Esophagus muscularis mucosa (tissue), 4 donors: ENCODE data around the gene PKHD1. TPM values are rescaled to one million over a fixed set of nuclear protein-coding genes. Genes with fewer than 3 reads are reported as not detected.

Experiments
- DNase-seq: peaks from one replicate; pipeline ENCODE4 v3.0.0-alpha.2; 2017; ENCODE audit errors: extremely low spot score
- H3K27ac ChIP-seq, 4 donors: fragments of 200-600 bp; sonication (generic); replicated peaks in 1 of 4; 1 replicate in 3 of 4; 2 replicates in 1 of 4; pipeline ENCODE4 v1.5.1; 2016 to 2019; ENCODE audit warnings: mild to moderate bottlenecking in 1 of 4
- H3K27me3 ChIP-seq, 4 donors: fragments of 200-600 bp; sonication (generic); one replicate each; pipeline versions ENCODE4 v1.5.1 to v1.6.0; 2016 to 2019
- H3K36me3 ChIP-seq, 4 donors: fragments of 200-600 bp; sonication (generic); one replicate each; pipeline ENCODE4 v1.5.1; 2016 to 2019
- H3K4me1 ChIP-seq, 4 donors: fragments of 200-600 bp; sonication (generic); one replicate each; pipeline ENCODE4 v1.5.1; 2016 to 2019
- H3K4me3 ChIP-seq, 4 donors: fragments of 200-600 bp; sonication (generic); 1 replicate in 2 of 4; 2 replicates in 2 of 4; pipeline ENCODE4 v1.5.1; 2016 to 2019; ENCODE audit warnings: mild to moderate bottlenecking in 4 of 4, moderate library complexity in 1 of 4
- H3K9me3 ChIP-seq, 4 donors: fragments of 200-600 bp; sonication (generic); 1 replicate in 3 of 4; 2 replicates in 1 of 4; pipeline ENCODE4 v1.5.1; 2016 to 2019
- EP300 ChIP-seq: sonication (generic); formaldehyde crosslinking; IDR thresholded peaks from one replicate; pipeline ENCODE4 v1.6.1; 2017; ENCODE audit warnings: antibody characterized with exemption
- POLR2A ChIP-seq: fragments of 450-650 bp; IDR thresholded peaks from one replicate; pipeline ENCODE4 v1.6.1; 2017; ENCODE audit warnings: antibody characterized with exemption, moderate library complexity, mild to moderate bottlenecking, low read depth
- POLR2AphosphoS5 ChIP-seq, 2 donors: sonication (generic); formaldehyde crosslinking; IDR thresholded peaks; one replicate each; pipeline ENCODE4 v1.6.1; 2017; ENCODE audit warnings: antibody characterized with exemption in 2 of 2
- WGBS: methylation state at CpG from one replicate; pipeline ENCODE4 v1.1.5; 2018; 5-methylcytosine and 5-hydroxymethylcytosine counted together
- intact Hi-C: fragments of 100-400 bp; cut with DNase I; formaldehyde crosslinking; loops from one replicate; pipeline ENCODE4 v1.15.1; 2023
- total RNA-seq, 4 donors: library from RNA; depleted of rRNA; stranded (reverse); fragments of >200 nt; gene quantifications; one replicate each; pipeline versions ENCODE4 v1.1.0 to v1.2.1, GENCODE V29; 2016
- TF ChIP-seq, protein P1 (sequence below), 3 experiments: fragments of 200-600 bp in 2 of 3; fragments of 450-650 bp in 1 of 3; sonication (generic) in 2 of 3; IDR thresholded peaks; one replicate each; pipeline ENCODE4 v1.5.1; 2017 to 2019; ENCODE audit warnings: antibody characterized with exemption in 3 of 3, mild to moderate bottlenecking in 2 of 3, moderate library complexity in 1 of 3

Gene PKHD1
- total RNA-seq, 4 donors from 2014 or later = under 0.01 TPM; not detected in 3

DNA sequence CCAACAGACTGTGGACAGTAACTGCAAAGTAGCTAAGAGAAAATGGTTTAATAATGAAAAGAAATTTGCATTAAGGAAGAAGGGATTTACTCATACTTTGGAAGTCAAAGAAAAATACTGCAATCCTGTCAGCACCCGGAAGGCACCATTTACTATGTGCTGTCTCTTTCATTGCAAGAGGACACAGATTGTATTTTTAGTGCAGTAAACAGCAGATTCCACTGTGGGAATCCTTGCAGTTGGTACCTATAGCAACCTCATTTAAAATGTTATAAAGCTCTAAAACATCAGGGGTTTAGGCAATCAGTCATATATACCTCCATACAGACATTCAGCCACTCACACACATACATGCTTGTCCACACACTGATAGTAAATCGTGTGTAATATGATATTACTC lies 346.8 kb downstream of the PKHD1 start:
- no peak overlapping the region for H3K4me3 ChIP-seq
- H3K36me3 ChIP-seq = no peaks in the 10 kb centered on the region
- H3K9me3 ChIP-seq = no peaks in the 10 kb centered on the region
- intact Hi-C loops = no loop called here
- WGBS = 68% methylated on average over 2 of the region's 2 CpGs
- no peak for TF ChIP-seq EP300
- TF ChIP-seq, protein P1, sequence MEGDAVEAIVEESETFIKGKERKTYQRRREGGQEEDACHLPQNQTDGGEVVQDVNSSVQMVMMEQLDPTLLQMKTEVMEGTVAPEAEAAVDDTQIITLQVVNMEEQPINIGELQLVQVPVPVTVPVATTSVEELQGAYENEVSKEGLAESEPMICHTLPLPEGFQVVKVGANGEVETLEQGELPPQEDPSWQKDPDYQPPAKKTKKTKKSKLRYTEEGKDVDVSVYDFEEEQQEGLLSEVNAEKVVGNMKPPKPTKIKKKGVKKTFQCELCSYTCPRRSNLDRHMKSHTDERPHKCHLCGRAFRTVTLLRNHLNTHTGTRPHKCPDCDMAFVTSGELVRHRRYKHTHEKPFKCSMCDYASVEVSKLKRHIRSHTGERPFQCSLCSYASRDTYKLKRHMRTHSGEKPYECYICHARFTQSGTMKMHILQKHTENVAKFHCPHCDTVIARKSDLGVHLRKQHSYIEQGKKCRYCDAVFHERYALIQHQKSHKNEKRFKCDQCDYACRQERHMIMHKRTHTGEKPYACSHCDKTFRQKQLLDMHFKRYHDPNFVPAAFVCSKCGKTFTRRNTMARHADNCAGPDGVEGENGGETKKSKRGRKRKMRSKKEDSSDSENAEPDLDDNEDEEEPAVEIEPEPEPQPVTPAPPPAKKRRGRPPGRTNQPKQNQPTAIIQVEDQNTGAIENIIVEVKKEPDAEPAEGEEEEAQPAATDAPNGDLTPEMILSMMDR (IDR thresholded peaks at IDR 0.05) = no peak
- no peak for DNase-seq
- no peaks in the 10 kb centered on the region for H3K4me1 ChIP-seq
- H3K27me3 ChIP-seq = no peaks in the 10 kb centered on the region
- no peak overlapping the region for H3K27ac ChIP-seq

DNA sequence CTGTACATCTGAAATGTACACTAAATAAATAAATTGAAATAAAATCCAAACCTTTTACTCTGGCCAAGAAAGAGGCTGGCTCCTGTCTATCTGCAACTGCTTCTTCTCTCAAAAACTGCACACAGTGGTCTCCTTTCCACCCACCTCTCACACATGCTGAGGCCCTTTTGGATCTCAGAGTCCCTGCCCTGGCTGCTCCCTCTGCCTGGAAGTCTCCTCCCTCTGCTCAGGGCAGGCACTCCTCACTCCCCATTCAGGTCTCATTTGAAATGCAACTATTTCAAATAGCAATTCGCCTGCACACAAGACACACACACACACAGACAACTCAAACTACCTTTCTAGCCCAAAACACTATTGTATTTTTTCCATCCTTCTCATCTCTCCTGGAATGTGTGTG lies 348.8 kb downstream of the PKHD1 start:
- intact Hi-C loops = no loop called here
- TF ChIP-seq EP300 (no peak), POLR2A (no peak)
- TF ChIP-seq, protein P1 (IDR thresholded peaks at IDR 0.05) = no peak
- no peak overlapping the region for H3K4me3 ChIP-seq
- WGBS = 79% methylated on average over 1 of the region's 1 CpG
- no peaks in the 10 kb centered on the region for H3K36me3 ChIP-seq
- no peaks in the 10 kb centered on the region for H3K4me1 ChIP-seq
- no peaks in the 10 kb centered on the region for H3K27me3 ChIP-seq
- DNase-seq = no peak
- no peak overlapping the region for H3K27ac ChIP-seq
- no peaks in the 10 kb centered on the region for H3K9me3 ChIP-seq

DNA sequence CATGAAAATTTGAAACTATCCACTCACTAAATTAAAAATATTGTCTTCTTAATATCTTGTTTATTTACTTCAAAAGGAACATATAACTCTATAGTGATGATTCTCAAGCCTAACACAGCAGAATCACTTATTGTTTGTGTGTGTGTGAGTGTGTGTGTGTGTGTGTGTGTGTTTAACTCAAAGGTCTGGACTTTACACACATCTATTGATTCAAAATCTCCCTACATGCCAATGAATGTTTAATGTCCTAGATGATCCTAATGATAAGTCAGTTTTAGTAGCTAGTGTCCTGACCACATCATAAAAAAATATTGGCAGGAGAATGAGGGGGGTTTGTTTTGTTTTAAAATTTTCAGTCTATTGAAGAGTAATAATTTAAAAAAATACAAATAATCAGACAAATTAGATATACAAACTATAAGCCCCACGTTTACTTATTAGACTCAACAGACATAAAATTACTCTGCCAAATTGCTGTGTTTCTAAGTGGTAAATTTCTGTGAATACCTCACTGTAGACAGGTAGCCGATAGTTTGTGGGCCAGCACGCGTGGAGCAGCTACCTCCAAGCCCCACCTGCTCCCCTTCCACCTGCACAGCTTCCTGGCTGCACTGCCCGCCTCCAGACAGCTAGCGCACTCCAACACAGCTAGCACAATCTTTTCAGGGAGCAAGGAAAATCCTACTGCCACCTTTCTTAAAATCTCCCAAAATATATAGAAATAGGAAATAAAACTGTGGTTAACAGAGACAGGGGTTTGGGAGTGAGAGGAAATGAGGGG lies 349.6 kb downstream of the PKHD1 start:
- Histone ChIP-seq H3K9me3 (no peaks in the 10 kb centered on the region), H3K36me3 (no peaks in the 10 kb centered on the region), H3K4me1 (no peaks in the 10 kb centered on the region), H3K27ac (no peak overlapping the region), H3K4me3 (no peak overlapping the region), H3K27me3 (no peaks in the 10 kb centered on the region)
- 84% methylated on average over 6 of the region's 6 CpGs for WGBS
- no peak for DNase-seq
- TF ChIP-seq, protein P1 (IDR thresholded peaks at IDR 0.05) = no peak
- TF ChIP-seq POLR2A (no peak), EP300 (no peak), POLR2AphosphoS5 (IDR thresholded peaks at IDR 0.05) (no peak)
- intact Hi-C loops = no loop called here

DNA sequence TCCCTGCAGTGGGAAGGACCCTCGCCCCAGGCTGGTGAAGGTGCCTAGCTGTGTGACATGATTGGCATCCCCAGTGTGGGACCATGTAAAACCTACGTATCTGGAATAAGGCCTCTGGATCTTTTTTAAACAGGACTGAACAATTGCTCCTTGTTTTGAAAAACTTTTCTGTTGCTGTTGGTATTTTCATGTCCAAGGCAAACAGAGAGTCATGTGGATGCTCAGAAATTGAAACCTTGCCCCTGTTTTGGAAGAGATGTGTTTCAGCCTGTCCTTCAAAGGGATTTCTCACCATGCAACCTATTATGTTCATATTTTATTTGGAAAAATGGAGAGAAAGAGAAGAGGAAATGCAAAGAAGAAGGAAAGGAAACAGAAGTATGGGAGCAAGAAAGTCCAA lies 362.3 kb downstream of the PKHD1 start:
- 73% methylated on average over 2 of the region's 2 CpGs for WGBS
- no peak for DNase-seq
- H3K27ac ChIP-seq = no peak overlapping the region
- no peaks in the 10 kb centered on the region for H3K4me1 ChIP-seq
- intact Hi-C loops = no loop called here
- TF ChIP-seq, protein P1 (IDR thresholded peaks at IDR 0.05) = no peak
- TF ChIP-seq POLR2AphosphoS5 (IDR thresholded peaks at IDR 0.05) (no peak), POLR2A (no peak), EP300 (no peak)
- no peak overlapping the region for H3K4me3 ChIP-seq
- no peaks in the 10 kb centered on the region for H3K36me3 ChIP-seq
- no peaks in the 10 kb centered on the region for H3K27me3 ChIP-seq
- H3K9me3 ChIP-seq = no peaks in the 10 kb centered on the region

DNA sequence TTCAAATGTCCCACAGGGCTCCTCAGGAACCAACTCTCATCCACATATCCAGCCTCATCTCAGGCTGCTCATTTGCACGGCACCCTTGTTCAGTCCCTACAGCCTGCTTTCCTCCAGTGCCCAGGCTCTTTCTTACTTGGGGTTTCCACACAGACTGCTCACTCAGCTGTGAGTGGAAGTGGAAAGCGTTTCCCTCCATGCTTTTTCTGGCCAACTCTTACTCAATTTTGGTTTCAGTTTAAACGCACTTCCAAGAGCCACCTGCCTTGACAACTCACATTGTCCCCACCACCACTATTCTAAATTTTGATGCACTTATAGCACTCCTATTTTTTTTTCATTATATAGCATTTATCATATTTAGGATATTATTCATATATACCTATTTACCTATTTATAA lies 367.1 kb downstream of the PKHD1 start:
- Histone ChIP-seq H3K4me3 (no peak overlapping the region), H3K4me1 (no peaks in the 10 kb centered on the region), H3K27me3 (no peaks in the 10 kb centered on the region), H3K27ac (no peak overlapping the region), H3K9me3 (no peaks in the 10 kb centered on the region), H3K36me3 (no peaks in the 10 kb centered on the region)
- WGBS = 89% methylated on average over 3 of the region's 3 CpGs
- no peak for DNase-seq
- intact Hi-C loops = no loop called here
- no peak for TF ChIP-seq EP300
- TF ChIP-seq POLR2A = no peak
- TF ChIP-seq, protein P1 (IDR thresholded peaks at IDR 0.05) = no peak
- no peak for TF ChIP-seq POLR2AphosphoS5 (IDR thresholded peaks at IDR 0.05)
